GM19239 (cell line): ENCODE results near the gene ZFYVE26.
A peak's percentile ranks its signal among the peaks of the same experiment; 100 is the strongest.
"Not testable (repeated sequence)": the region's sequence is repeated elsewhere in the genome, so short reads cannot be mapped to it uniquely, and the experiment has no call there.

ENCODE experiments used
- DNase-seq: peaks from one replicate; pipeline ENCODE4 v3.0.0; 2011; ENCODE audit warnings: low spot score; ENCODE audit not compliant: insufficient read length
- FAIRE-seq: peaks from 2 replicates; lab custom pipeline; 2011; peaks lifted over from hg19 to GRCh38; lab: Jason Lieb, UNC

ZFYVE26 gene

GRCh38 chr14:67759916-67760315 lies 56.5 kb downstream of the ZFYVE26 start:
- FAIRE-seq = no peak
- no peak for DNase-seq

- no peak for FAIRE-seq
- DNase-seq = no peak
These were observed 59.2 kb downstream of the ZFYVE26 start for GRCh38 chr14:67757175-67757574.

GRCh38 chr14:67756496-67756895 lies 59.9 kb downstream of the ZFYVE26 start:
- no peak for DNase-seq
- FAIRE-seq = no peak

GRCh38 chr14:67749341-67750084 lies 66.9 kb downstream of the ZFYVE26 start:
- no peak for DNase-seq
- FAIRE-seq = no peak

- no peak for FAIRE-seq
- no peak for DNase-seq
These were observed 68.1 kb downstream of the ZFYVE26 start for GRCh38 chr14:67748312-67748711.

- peak; percentile 10 for DNase-seq
- no peak for FAIRE-seq
These were observed 69.5 kb downstream of the ZFYVE26 start for GRCh38 chr14:67746927-67747326.

GRCh38 chr14:67744046-67744445 lies 72.3 kb downstream of the ZFYVE26 start:
- no peak for DNase-seq
- no peak for FAIRE-seq

- FAIRE-seq = no peak
- DNase-seq = no peak
These were observed 77.5 kb downstream of the ZFYVE26 start for GRCh38 chr14:67738740-67739504.

GRCh38 chr14:67736771-67737170 lies 79.6 kb downstream of the ZFYVE26 start:
- no peak for DNase-seq
- no peak for FAIRE-seq

GRCh38 chr14:67735336-67736147 lies 80.8 kb downstream of the ZFYVE26 start:
- FAIRE-seq = no peak
- no peak for DNase-seq

GRCh38 chr14:67734675-67735074 lies 81.7 kb downstream of the ZFYVE26 start:
- DNase-seq = no peak
- FAIRE-seq = no peak

- DNase-seq (no peak), FAIRE-seq (no peak)
These were observed 82.8 kb downstream of the ZFYVE26 start for GRCh38 chr14:67733616-67734015.

GRCh38 chr14:67729072-67729885 lies 87.1 kb downstream of the ZFYVE26 start:
- DNase-seq (no peak), FAIRE-seq (no peak)

GRCh38 chr14:67728258-67728657 lies 88.1 kb downstream of the ZFYVE26 start:
- no peak for FAIRE-seq
- no peak for DNase-seq

- DNase-seq (no peak), FAIRE-seq (no peak)
These were observed 89.0 kb downstream of the ZFYVE26 start for GRCh38 chr14:67727361-67727760.

GRCh38 chr14:67725171-67725570 lies 91.2 kb downstream of the ZFYVE26 start:
- DNase-seq (no peak), FAIRE-seq (no peak)

GRCh38 chr14:67722293-67722692 lies 94.1 kb downstream of the ZFYVE26 start:
- DNase-seq (no peak), FAIRE-seq (no peak)

- DNase-seq (no peak), FAIRE-seq (no peak)
These were observed 94.5 kb downstream of the ZFYVE26 start for GRCh38 chr14:67721875-67722274.

GRCh38 chr14:67719866-67720265 lies 96.5 kb downstream of the ZFYVE26 start:
- FAIRE-seq = no peak
- no peak for DNase-seq

- FAIRE-seq, DNase-seq: not testable (repeated sequence)
These were observed 97.0 kb downstream of the ZFYVE26 start for GRCh38 chr14:67719385-67719784.
